ENCODE results near the gene CAMKMT. TPM values are rescaled to one million over a fixed set of nuclear protein-coding genes. Genes with fewer than 3 reads are reported as not detected.

Gene CAMKMT
- polyA plus RNA-seq, 3 donors = 4.7 to 7.8 (median 7.0) TPM

GRCh38 chr2:44614940-44615339 is 253.2 kb downstream of the CAMKMT start:
- Histone ChIP-seq H3K9me3 (replicated peaks in 1 of 2; ENCODE audit: control insufficient read depth in 1 of 2, insufficient read depth in 1 of 2, low read length in 2 of 2) (no peaks in the 10 kb centered on the region), H3K4me3 (replicated peaks in 1 of 3; ENCODE audit: low read depth in 2 of 3, low read length in 3 of 3) (no peak overlapping the region), H3K27ac (ENCODE audit: low read depth in 1 of 2, low read length in 2 of 2) (no peak overlapping the region), H3K9ac (ENCODE audit: insufficient read depth, low read length, poor library complexity, severe bottlenecking) (no peak overlapping the region), H4K20me1 (ENCODE audit: insufficient read depth, low read length) (no peaks in the 10 kb centered on the region), H3K4me1 (ENCODE audit: control insufficient read depth in 1 of 2, insufficient read depth in 2 of 2, low read length in 2 of 2) (peaks cover 4 to 16% of the 10 kb centered on the region in 2 donors), H3K79me2 (ENCODE audit: insufficient read depth, low read length) (no peaks in the 10 kb centered on the region), H2AFZ (ENCODE audit: insufficient read depth, low read depth, low read length, poor library complexity, severe bottlenecking) (no peak overlapping the region), H3K36me3 (replicated peaks in 1 of 2; ENCODE audit: control insufficient read depth in 1 of 2, insufficient read depth in 2 of 2, low read length in 2 of 2) (no peaks in the 10 kb centered on the region), H3K27me3 (ENCODE audit: control insufficient read depth in 2 of 2, insufficient read depth in 2 of 2, low read length in 2 of 2) (no peaks in the 10 kb centered on the region), H3K4me2 (replicated peaks; ENCODE audit: extremely low read depth, low read length, poor library complexity, severe bottlenecking) (no peak overlapping the region)
- Mint-ChIP-seq H3K4me3 (no peak overlapping the region), H3K9me3 (peaks cover 0 to 9% (median 2%) of the 10 kb centered on the region in 7 donors), H3K27me3 (ENCODE audit: low read depth in 3 of 3) (no peaks in the 10 kb centered on the region), H3K27ac (no peak overlapping the region), H3K36me3 (no peaks in the 10 kb centered on the region), H3K4me1 (peaks cover 11% of the 10 kb centered on the region)
- TF ChIP-seq CTCF (IDR thresholded peaks at IDR 0.05) = no peak
- intact Hi-C loops (cut with micrococcal nuclease) = no loop called here
- DNase-seq = no peak
- no CpG with 5 or more reads among the region's 2 CpGs for WGBS (ENCODE audit: insufficient coverage)

GRCh38 chr2:44615950-44616518 is 254.3 kb downstream of the CAMKMT start:
- Histone ChIP-seq H3K27me3 (ENCODE audit: control insufficient read depth in 2 of 2, insufficient read depth in 2 of 2, low read length in 2 of 2) (no peaks in the 10 kb centered on the region), H3K4me2 (replicated peaks; ENCODE audit: extremely low read depth, low read length, poor library complexity, severe bottlenecking) (no peak overlapping the region), H3K36me3 (replicated peaks in 1 of 2; ENCODE audit: control insufficient read depth in 1 of 2, insufficient read depth in 2 of 2, low read length in 2 of 2) (no peaks in the 10 kb centered on the region), H3K79me2 (ENCODE audit: insufficient read depth, low read length) (no peaks in the 10 kb centered on the region), H3K9ac (ENCODE audit: insufficient read depth, low read length, poor library complexity, severe bottlenecking) (no peak overlapping the region), H4K20me1 (ENCODE audit: insufficient read depth, low read length) (no peaks in the 10 kb centered on the region), H2AFZ (ENCODE audit: insufficient read depth, low read depth, low read length, poor library complexity, severe bottlenecking) (no peak overlapping the region), H3K4me1 (ENCODE audit: control insufficient read depth in 1 of 2, insufficient read depth in 2 of 2, low read length in 2 of 2) (peaks cover 4 to 16% of the 10 kb centered on the region in 2 donors), H3K4me3 (replicated peaks in 1 of 3; ENCODE audit: low read depth in 2 of 3, low read length in 3 of 3) (no peak overlapping the region), H3K9me3 (replicated peaks in 1 of 2; ENCODE audit: control insufficient read depth in 1 of 2, insufficient read depth in 1 of 2, low read length in 2 of 2) (no peaks in the 10 kb centered on the region), H3K27ac (ENCODE audit: low read depth in 1 of 2, low read length in 2 of 2) (no peak overlapping the region)
- WGBS (ENCODE audit: insufficient coverage) = 100% methylated on average over 3 of the region's 4 CpGs
- TF ChIP-seq CTCF (IDR thresholded peaks at IDR 0.05) = no peak
- Mint-ChIP-seq H3K27me3 (ENCODE audit: low read depth in 3 of 3) (no peaks in the 10 kb centered on the region), H3K4me1 (peaks cover 11% of the 10 kb centered on the region), H3K36me3 (no peaks in the 10 kb centered on the region), H3K9me3 (peaks cover 0 to 7% (median 1%) of the 10 kb centered on the region in 7 donors), H3K4me3 (no peak overlapping the region), H3K27ac (no peak overlapping the region)
- intact Hi-C loops (cut with micrococcal nuclease) = no loop called here
- DNase-seq = no peak
